ENCODE measurements around the gene PKP4.
A peak's percentile ranks its signal among the peaks of the same experiment; 100 is the strongest.
"Not testable (repeated sequence)": the region's sequence is repeated elsewhere in the genome, so short reads cannot be mapped to it uniquely, and the experiment has no call there.

The PKP4 gene

DNA sequence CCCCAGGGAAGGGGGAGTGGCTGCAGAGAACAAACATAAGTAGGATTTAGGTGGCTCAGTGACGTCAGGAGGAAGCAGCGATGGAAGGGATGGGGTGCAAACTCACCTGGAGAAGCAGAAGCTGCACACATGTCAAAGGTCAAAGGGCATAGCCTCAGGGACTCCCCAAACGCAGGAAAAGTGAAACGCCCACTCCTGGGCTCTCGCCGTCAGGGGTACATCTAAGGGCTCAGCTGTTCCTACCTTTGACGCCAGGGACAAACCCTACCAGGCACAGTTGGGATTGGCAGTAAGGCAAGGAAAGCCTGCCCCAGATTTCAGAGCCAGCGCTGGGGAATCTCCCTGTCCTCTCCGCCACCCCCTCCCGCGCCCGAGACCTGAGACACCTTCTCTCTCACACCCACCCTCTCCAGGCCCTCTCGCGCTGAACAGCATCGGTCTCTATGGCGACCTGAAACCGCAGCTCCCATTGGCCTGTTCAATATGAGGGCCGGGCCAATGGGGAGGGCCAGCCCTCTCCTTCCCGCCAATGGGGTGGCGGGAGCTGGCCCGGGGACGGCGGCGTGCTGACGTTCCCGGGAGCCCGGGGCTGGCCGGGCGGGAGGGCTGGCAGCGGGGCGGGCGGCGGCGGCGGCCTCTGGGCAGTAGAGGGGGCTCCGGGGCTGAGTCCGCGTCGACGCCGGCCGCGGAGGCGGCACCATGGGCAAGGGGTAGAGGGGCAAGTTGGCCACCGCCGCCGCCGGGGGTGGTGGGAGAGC lies at the start of gene PKP4, which contains the start of gene CCDC148:
Gene PKP4 (plus strand): TSS at position 644 of the 758 bp plus-strand sequence. CDS start 76,233 bp downstream, outside the sequence.
Gene CCDC148 (minus strand): TSS at position 445 of the 758 bp plus-strand sequence. CDS start 314 bp downstream, at position 131.
- H3K9me3 Mint-ChIP-seq = no peaks in the 10 kb centered on the region
- ATAC-seq (peak; percentile 97), DNase-seq (ENCODE audit: low spot score in 2 of 2) (peak; percentile 71 to 90)
- peaks cover 22% of the 10 kb centered on the region for H3K4me1 Mint-ChIP-seq
- peaks cover 14% of the 10 kb centered on the region for H3K36me3 Mint-ChIP-seq
- peak within 1 kb of the TSS; percentile 89 for H3K27ac Mint-ChIP-seq
- H3K4me3 Mint-ChIP-seq = peak within 1 kb of the TSS; percentile 89

GRCh38 chr2:158407031-158407430 lies 49.7 kb upstream of the PKP4 start:
- no peak for DNase-seq (ENCODE audit: low spot score in 2 of 2)
- no peak overlapping the region for H3K4me3 Mint-ChIP-seq
- ATAC-seq = no peak
- peaks cover 11% of the 10 kb centered on the region for H3K9me3 Mint-ChIP-seq
- no peak overlapping the region for H3K27ac Mint-ChIP-seq
- no peaks in the 10 kb centered on the region for H3K36me3 Mint-ChIP-seq
- no peaks in the 10 kb centered on the region for H3K4me1 Mint-ChIP-seq

DNA sequence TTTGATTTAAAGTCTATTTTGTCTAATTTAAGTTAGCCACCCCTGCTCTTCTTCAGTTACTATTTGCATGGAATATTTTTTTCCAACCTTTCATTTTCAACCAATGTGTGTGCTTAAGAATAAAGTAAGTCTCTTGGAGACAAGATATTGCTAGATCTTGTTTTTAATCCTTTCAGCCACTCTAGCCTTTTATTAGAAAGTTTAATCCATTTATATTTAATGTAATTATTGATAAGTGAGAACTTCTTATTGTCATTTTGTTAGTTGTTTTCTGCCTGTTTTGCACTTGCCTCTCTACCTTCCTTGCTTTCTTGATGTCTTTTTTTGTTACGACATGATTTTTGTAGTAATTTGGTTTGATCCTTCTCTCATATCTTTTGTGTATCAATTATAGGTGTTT lies 46.6 kb upstream of the PKP4 start:
- no peak overlapping the region for H3K27ac Mint-ChIP-seq

GRCh38 chr2:158411748-158412147 lies 45.0 kb upstream of the PKP4 start:
- Mint-ChIP-seq H3K36me3 (no peaks in the 10 kb centered on the region), H3K4me1 (no peaks in the 10 kb centered on the region), H3K4me3 (no peak overlapping the region), H3K27ac (no peak overlapping the region), H3K9me3 (peaks cover 16% of the 10 kb centered on the region)
- ATAC-seq (no peak), DNase-seq (ENCODE audit: low spot score in 2 of 2) (no peak)

More for the DNA sequence above, 46.6 kb upstream of the PKP4 start:
- H3K9me3 Mint-ChIP-seq = peaks cover 11% of the 10 kb centered on the region
- H3K4me1 Mint-ChIP-seq = no peaks in the 10 kb centered on the region
- ATAC-seq (no peak), DNase-seq (ENCODE audit: low spot score in 2 of 2) (no peak)
- no peak overlapping the region for H3K4me3 Mint-ChIP-seq
- no peaks in the 10 kb centered on the region for H3K36me3 Mint-ChIP-seq

GRCh38 chr2:158412206-158412605 lies 44.5 kb upstream of the PKP4 start:
- Mint-ChIP-seq H3K4me1 (no peaks in the 10 kb centered on the region), H3K9me3 (peaks cover 16% of the 10 kb centered on the region), H3K4me3 (no peak overlapping the region), H3K36me3 (no peaks in the 10 kb centered on the region), H3K27ac (no peak overlapping the region)
- DNase-seq (ENCODE audit: low spot score in 2 of 2) = no peak
- no peak for ATAC-seq

DNA sequence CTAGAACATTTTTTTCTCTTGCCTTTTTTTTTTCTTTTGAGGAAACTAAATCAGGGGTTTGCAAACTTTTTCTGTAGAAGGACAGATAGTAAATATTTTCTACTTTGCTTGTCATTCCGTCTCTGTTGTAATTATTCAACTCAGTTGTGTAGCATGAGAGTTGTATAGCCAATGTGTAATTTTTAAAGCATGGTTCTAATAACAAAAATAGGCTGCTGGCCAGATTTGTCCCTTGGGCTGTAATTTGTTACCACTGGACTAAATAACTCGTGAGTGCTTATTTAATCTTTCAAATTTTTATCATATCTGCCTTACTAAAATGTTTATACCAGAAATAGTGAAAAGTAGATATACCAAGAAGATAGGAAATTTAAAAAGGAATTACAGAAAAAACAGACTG lies 43.2 kb upstream of the PKP4 start:
- H3K27ac Mint-ChIP-seq = no peak overlapping the region
- H3K9me3 Mint-ChIP-seq = peaks cover 16% of the 10 kb centered on the region
- no peak overlapping the region for H3K4me3 Mint-ChIP-seq
- H3K4me1 Mint-ChIP-seq = no peaks in the 10 kb centered on the region
- no peaks in the 10 kb centered on the region for H3K36me3 Mint-ChIP-seq
- DNase-seq (ENCODE audit: low spot score in 2 of 2) (no peak), ATAC-seq (no peak)

- ATAC-seq (no peak), DNase-seq (ENCODE audit: low spot score in 2 of 2) (no peak)
- Mint-ChIP-seq H3K36me3 (no peaks in the 10 kb centered on the region), H3K4me3 (no peak overlapping the region), H3K4me1 (no peaks in the 10 kb centered on the region), H3K9me3 (peaks cover 16% of the 10 kb centered on the region), H3K27ac (no peak overlapping the region)
Observed at GRCh38 chr2:158414538-158414937, 42.2 kb upstream of the PKP4 start.

- ATAC-seq = no peak
- no peaks in the 10 kb centered on the region for H3K4me1 Mint-ChIP-seq
- no peak for DNase-seq (ENCODE audit: low spot score in 2 of 2)
- H3K27ac Mint-ChIP-seq = no peak overlapping the region
- H3K4me3 Mint-ChIP-seq = no peak overlapping the region
- H3K36me3 Mint-ChIP-seq = no peaks in the 10 kb centered on the region
- peaks cover 16% of the 10 kb centered on the region for H3K9me3 Mint-ChIP-seq
Observed at GRCh38 chr2:158432117-158432516, 24.6 kb upstream of the PKP4 start.

- not testable (repeated sequence) for H3K4me3 Mint-ChIP-seq
Observed at GRCh38 chr2:158433716-158434115, 23.0 kb upstream of the PKP4 start.

DNA sequence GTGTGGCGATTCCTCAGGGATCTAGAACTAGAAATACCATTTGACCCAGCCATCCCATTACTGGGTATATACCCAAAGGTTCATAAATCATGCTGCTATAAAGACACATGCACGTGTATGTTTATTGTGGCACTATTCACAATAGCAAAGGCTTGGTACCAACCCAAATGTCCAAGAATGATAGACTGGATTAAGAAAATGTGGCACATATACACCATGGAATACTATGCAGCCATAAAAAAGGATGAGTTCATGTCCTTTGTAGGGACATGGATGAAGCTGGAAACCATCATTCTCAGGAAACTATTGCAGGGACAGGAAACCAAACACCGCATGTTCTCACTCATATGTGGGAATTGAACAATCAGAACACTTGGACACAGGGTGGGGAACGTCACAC lies 17.7 kb upstream of the PKP4 start:
- not testable (repeated sequence) for H3K27ac Mint-ChIP-seq; H3K9me3 Mint-ChIP-seq; H3K36me3 Mint-ChIP-seq; H3K4me1 Mint-ChIP-seq; ATAC-seq; DNase-seq (ENCODE audit: low spot score in 2 of 2); H3K4me3 Mint-ChIP-seq

More at GRCh38 chr2:158433716-158434115, 23.0 kb upstream of the PKP4 start:
- H3K4me1 Mint-ChIP-seq; H3K36me3 Mint-ChIP-seq; ATAC-seq; H3K27ac Mint-ChIP-seq; DNase-seq (ENCODE audit: low spot score in 2 of 2): not testable (repeated sequence)
- H3K9me3 Mint-ChIP-seq = peaks cover 11% of the 10 kb centered on the region

GRCh38 chr2:158443606-158444005 lies 13.1 kb upstream of the PKP4 start:
- Mint-ChIP-seq H3K4me3 (no peak overlapping the region), H3K4me1 (no peaks in the 10 kb centered on the region), H3K27ac (no peak overlapping the region), H3K9me3 (no peaks in the 10 kb centered on the region), H3K36me3 (no peaks in the 10 kb centered on the region)
- ATAC-seq = no peak
- DNase-seq (ENCODE audit: low spot score in 2 of 2) = no peak

GRCh38 chr2:158457092-158457825 lies 507 bp downstream of the PKP4 start:
- peak; percentile 61 for ATAC-seq

DNA sequence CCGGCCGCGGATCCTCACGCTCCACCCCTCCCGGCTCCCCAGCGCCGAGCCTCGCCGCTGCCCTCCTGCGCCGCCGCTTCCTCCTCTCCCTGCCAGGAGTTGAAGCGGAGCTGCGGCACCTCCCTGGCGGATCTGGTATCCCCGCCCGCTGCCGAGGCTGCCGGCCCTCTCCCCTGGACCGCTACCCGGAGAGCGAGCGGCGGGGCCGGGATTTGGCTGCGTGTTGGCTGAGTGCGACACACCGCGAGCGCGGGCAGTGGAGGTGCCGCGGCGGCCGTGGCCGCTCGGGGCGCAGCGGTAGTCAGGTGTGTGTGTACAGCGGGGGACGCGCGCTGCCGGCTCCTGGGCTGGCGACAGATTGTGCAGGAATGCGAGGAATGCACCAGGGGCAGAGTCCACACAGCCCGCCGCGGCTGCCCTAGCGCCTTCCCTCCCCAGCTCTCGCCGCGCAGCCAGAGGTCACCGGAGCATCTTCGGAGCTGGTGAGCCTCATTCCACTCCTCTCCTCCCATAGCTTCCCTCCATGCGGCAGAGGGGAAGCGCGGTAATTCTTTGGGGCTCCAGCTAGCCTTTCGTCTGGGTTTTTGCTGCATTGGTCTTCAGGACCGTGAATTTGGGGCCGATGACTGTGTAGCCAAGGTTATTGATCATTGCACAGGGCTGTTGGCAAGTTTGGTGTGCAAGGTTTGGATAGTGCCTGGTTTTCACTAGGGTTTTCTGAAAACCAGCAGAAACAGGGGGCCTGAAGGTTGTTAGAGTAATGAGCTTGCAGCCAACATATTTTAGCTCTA lies 1.3 kb downstream of the PKP4 start:
- Mint-ChIP-seq H3K27ac (peak overlapping the region; percentile 89), H3K4me3 (peak overlapping the region; percentile 89), H3K4me1 (peaks cover 22% of the 10 kb centered on the region), H3K9me3 (no peaks in the 10 kb centered on the region), H3K36me3 (peaks cover 14% of the 10 kb centered on the region)
- DNase-seq (ENCODE audit: low spot score in 2 of 2) = peak in 1 of 2 donors; percentile 38
- peak; percentile 64 for ATAC-seq

More at GRCh38 chr2:158457092-158457825, 507 bp downstream of the PKP4 start:
- peak; percentile 45 to 80 for DNase-seq (ENCODE audit: low spot score in 2 of 2)
- H3K9me3 Mint-ChIP-seq = no peaks in the 10 kb centered on the region
- H3K4me3 Mint-ChIP-seq = peak overlapping the region; percentile 89
- peaks cover 14% of the 10 kb centered on the region for H3K36me3 Mint-ChIP-seq
- peak overlapping the region; percentile 89 for H3K27ac Mint-ChIP-seq
- H3K4me1 Mint-ChIP-seq = peaks cover 22% of the 10 kb centered on the region

DNA sequence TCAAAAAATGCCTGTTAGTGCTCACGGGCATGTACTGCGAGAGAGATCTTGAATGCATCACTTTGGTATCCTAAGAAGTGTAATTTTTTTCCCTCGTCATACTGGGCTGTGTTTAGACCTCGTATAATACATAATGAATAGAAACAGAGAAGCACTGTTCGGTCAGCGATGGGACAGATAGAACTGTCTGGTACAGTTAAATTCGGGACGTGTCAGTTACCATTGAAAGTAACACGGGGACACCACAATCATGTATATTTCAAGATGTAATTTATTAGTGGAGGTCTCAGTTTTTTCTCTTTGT lies 1.8 kb downstream of the PKP4 start:
- DNase-seq (ENCODE audit: low spot score in 2 of 2) (no peak), ATAC-seq (no peak)
- Mint-ChIP-seq H3K36me3 (peaks cover 14% of the 10 kb centered on the region), H3K9me3 (no peaks in the 10 kb centered on the region), H3K4me3 (peak overlapping the region; percentile 89), H3K27ac (peak overlapping the region; percentile 89), H3K4me1 (peaks cover 22% of the 10 kb centered on the region)

All from stimulated activated effector memory CD8-positive, alpha-beta T cell treated with anti-CD3 and anti-CD28 coated beads, Interleukin-12 subunit alpha, Interleukin-12 subunit beta, amount 100 ng/mL, for 72 hours (primary cell).